Measurements from ENCODE around the gene F2RL2.

DNA sequence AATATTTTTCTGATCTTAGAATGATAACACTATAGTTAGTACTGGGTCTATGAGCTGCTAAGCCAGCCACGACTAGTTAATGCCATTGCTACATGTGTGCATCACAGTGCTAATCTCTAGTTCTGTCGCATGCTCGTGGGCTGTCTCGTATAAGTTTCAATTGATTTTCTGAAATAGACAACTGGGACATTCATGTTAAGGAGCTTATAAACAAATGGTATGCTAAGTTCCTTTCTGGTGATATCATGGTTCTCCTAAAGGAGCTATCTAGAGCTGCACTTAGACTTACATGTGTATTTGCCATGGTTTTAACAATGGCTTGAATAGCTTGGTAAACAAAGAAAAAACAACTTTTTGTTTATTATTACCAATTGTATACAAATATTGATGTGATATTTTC, 46.2 kb downstream of the F2RL2 start:
- TF ChIP-seq, protein P1, sequence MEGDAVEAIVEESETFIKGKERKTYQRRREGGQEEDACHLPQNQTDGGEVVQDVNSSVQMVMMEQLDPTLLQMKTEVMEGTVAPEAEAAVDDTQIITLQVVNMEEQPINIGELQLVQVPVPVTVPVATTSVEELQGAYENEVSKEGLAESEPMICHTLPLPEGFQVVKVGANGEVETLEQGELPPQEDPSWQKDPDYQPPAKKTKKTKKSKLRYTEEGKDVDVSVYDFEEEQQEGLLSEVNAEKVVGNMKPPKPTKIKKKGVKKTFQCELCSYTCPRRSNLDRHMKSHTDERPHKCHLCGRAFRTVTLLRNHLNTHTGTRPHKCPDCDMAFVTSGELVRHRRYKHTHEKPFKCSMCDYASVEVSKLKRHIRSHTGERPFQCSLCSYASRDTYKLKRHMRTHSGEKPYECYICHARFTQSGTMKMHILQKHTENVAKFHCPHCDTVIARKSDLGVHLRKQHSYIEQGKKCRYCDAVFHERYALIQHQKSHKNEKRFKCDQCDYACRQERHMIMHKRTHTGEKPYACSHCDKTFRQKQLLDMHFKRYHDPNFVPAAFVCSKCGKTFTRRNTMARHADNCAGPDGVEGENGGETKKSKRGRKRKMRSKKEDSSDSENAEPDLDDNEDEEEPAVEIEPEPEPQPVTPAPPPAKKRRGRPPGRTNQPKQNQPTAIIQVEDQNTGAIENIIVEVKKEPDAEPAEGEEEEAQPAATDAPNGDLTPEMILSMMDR (conservative IDR thresholded peaks at IDR 0.05 in 1 of 2, IDR thresholded peaks at IDR 0.05 in 1 of 2; ENCODE audit: low read depth in 1 of 2, low read length in 2 of 2): no peak
- TF ChIP-seq EZH2 (IDR thresholded peaks at IDR 0.05; ENCODE audit: low read length, missing control alignments): no peak

All from fibroblast of lung (primary cell).